ENCODE results near the gene PLEKHA3.

DNA sequence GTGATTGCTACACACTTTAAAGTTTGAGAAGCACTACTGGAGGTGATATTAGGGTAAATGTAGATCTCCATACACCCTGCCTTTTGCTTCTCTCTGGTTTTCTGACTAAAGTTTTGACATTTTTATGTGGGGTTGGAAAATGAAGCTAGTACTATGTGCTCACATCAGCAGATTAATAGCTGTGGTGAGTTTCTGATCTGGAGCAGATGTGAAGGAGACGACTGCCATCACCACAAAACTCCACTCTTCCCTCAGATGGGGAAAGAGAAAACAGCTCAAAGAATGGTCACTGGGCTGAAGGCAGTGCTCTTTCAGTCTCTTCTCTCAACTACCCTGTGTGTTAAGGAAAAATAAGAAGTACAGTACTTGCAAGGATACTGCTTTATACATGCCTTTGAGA lies 37.2 kb downstream of the PLEKHA3 start:
- TF ChIP-seq CTCF (conservative IDR thresholded peaks at IDR 0.05), result no peak
- TF ChIP-seq ZFX (IDR thresholded peaks at IDR 0.05), result no peak

All from C4-2B (cell line).